Peyer's patch (tissue), 4 donors: ENCODE results near the gene CUBN.

Experiments used
- CTCF ChIP-seq, 6 experiments: fragments of 450-650 bp in 4 of 6; fragments of 200-600 bp in 2 of 6; sonication (generic) in 1 of 6; IDR thresholded peaks; one replicate each; pipeline ENCODE4 v1.5.1; 2017 to 2019; ENCODE audit warnings: antibody characterized with exemption in 6 of 6, mild to moderate bottlenecking in 3 of 6, moderate library complexity in 1 of 6
- POLR2A ChIP-seq, 2 donors: fragments of 450-650 bp; IDR thresholded peaks; one replicate each; pipeline ENCODE4 v1.5.1; 2017; ENCODE audit warnings: antibody characterized with exemption in 2 of 2, mild to moderate bottlenecking in 2 of 2, moderate library complexity in 2 of 2

DNA sequence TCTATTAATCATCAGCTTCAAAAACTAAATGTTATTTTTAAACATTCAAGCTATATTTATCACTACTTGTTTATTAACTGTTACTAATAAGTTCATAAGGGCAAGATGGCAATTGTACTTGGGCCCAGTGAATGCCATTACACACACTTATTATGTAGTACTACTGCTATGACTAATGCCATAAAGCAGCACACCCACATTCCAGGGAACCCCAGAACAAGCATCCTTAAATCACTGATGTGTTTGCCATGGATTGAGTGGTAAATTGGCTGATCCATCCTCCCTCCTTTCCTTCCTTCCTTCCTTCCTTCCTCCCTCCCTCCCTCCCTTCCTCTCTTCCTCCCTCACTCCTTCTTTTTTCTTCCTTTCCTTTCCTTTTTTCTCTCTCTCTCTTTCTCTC is 275.0 kb downstream of the CUBN start:
- TF ChIP-seq CTCF (IDR thresholded peaks at IDR 0.05) (no peak), POLR2A (IDR thresholded peaks at IDR 0.05) (no peak)
